Calu3 (cell line): ENCODE results near the gene EWSR1. TPM values are rescaled to one million over a fixed set of nuclear protein-coding genes. Genes with fewer than 3 reads are reported as not detected.

Experiments used
- BruUV-seq: library from RNA; stranded (reverse); fragments of 400-500 nt; replicated peaks from 2 replicates; lab custom pipeline; 2021; lab: Mats Ljungman, UMichigan
- CTCF ChIA-PET: fragments of 300-600 bp; sonication (Branson Sonifier 250); formaldehyde crosslinking; loops from one replicate; lab custom pipeline; 2022; ENCODE audit warnings: antibody characterized with exemption; lab: Charles Lee
- DNase-seq: peaks from one replicate; pipeline ENCODE4 v3.0.0; 2022
- H3K27ac Mint-ChIP-seq: one replicate; pipeline ENCODE4 v1.8.0; 2022; ENCODE audit warnings: mixed read lengths; ENCODE audit not compliant: unreplicated experiment
- H3K27me3 Mint-ChIP-seq: one replicate; pipeline ENCODE4 v1.8.0; 2022; ENCODE audit warnings: mixed read lengths; ENCODE audit not compliant: unreplicated experiment
- H3K36me3 Mint-ChIP-seq: one replicate; pipeline ENCODE4 v1.8.0; 2022; ENCODE audit warnings: mild to moderate bottlenecking, moderate library complexity, mixed read lengths; ENCODE audit not compliant: insufficient read depth, unreplicated experiment
- H3K4me1 Mint-ChIP-seq: one replicate; pipeline ENCODE4 v1.8.0; 2022; ENCODE audit warnings: mild to moderate bottlenecking, low read depth, mixed read lengths; ENCODE audit not compliant: unreplicated experiment
- H3K4me3 Mint-ChIP-seq: one replicate; pipeline ENCODE4 v1.8.0; 2022; ENCODE audit warnings: mild to moderate bottlenecking, low read depth, moderate library complexity, mixed read lengths; ENCODE audit not compliant: unreplicated experiment
- H3K9me3 Mint-ChIP-seq: one replicate; pipeline ENCODE4 v1.8.0; 2022; ENCODE audit warnings: low read depth, mixed read lengths; ENCODE audit not compliant: unreplicated experiment
- intact Hi-C: fragments of 100-400 bp; cut with micrococcal nuclease; formaldehyde crosslinking; loops from one replicate; pipeline ENCODE4 v1.10.0; 2022; ENCODE audit not compliant: unreplicated experiment
- total RNA-seq: library from RNA; stranded (reverse); gene quantifications from 2 replicates; pipeline ENCODE4 v1.2.3, GENCODE V29; 2022
- TF ChIP-seq, protein P1 (sequence below): fragments of 200-600 bp; IDR thresholded peaks from one replicate; pipeline ENCODE4 v1.8.0; 2022; ENCODE audit warnings: antibody characterized with exemption; ENCODE audit not compliant: unreplicated experiment

Gene EWSR1
- total RNA-seq, 1 experiment from 2014 or later: 374 TPM

DNA sequence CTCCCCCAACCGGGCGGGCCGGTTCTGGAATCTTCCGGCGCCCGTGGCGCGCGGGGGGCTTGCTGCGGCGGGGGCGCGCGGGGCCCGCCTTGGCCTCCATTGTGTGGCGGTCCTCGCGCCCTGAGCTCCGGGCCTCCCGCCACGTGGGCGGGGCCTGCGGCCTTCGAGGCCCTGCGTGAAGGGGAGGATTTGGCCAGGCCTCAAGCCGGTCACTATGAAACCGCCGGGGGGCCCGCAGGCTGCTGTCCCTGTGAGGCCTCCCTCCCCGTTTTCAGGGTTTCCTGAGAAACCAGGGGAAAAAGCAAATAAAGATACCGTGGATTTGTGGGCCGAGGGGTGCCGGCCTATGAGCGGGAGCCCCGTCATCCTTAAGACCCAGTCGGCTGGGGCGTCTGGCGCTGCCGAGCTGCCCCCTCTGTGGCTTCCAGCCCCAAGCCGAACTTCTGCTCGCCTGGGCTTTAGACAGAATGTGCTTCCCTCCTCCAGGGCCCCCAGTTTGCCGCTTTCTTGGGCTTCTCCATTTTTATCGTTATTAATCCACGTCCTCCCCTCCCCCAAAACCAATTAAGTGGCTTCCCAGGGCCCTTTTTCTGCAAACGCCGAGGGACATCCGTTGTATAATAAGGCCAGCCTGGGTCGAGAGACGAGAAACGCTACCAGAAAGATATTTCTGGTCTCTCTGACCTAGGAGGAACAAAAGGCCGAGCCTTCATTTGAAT is 602 bp downstream of the EWSR1 start:
- DNase-seq: peak; percentile 36
- Mint-ChIP-seq H3K27ac (peak overlapping the region; percentile 100), H3K4me3 (peak overlapping the region; percentile 94), H3K4me1 (peaks cover 41% of the 10 kb centered on the region), H3K9me3 (no peaks in the 10 kb centered on the region), H3K27me3 (no peaks in the 10 kb centered on the region), H3K36me3 (peaks cover 78% of the 10 kb centered on the region)
- CTCF ChIA-PET: no interaction called here
- TF ChIP-seq, protein P1, sequence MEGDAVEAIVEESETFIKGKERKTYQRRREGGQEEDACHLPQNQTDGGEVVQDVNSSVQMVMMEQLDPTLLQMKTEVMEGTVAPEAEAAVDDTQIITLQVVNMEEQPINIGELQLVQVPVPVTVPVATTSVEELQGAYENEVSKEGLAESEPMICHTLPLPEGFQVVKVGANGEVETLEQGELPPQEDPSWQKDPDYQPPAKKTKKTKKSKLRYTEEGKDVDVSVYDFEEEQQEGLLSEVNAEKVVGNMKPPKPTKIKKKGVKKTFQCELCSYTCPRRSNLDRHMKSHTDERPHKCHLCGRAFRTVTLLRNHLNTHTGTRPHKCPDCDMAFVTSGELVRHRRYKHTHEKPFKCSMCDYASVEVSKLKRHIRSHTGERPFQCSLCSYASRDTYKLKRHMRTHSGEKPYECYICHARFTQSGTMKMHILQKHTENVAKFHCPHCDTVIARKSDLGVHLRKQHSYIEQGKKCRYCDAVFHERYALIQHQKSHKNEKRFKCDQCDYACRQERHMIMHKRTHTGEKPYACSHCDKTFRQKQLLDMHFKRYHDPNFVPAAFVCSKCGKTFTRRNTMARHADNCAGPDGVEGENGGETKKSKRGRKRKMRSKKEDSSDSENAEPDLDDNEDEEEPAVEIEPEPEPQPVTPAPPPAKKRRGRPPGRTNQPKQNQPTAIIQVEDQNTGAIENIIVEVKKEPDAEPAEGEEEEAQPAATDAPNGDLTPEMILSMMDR: no peak
- intact Hi-C loops: no loop called here
- BruUV-seq: no TSS peak

DNA sequence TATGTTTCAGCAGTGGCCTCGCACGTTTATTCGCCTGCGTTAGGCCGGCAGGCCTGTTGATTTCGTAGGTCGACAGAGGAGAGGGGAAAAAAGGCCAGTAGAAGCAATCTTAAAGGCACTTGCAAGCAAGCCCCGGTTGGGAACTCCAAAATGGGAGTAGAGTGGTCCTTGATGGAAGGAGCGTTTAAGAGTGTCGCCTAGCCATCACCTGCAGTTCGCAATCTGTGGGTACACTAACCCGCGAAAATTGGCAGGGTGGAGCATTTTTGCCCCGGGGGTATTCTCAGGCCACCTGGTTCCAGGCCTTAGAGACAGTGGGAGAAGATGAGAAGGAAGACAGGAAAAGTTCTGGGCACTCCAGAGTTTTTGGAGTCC is 1.1 kb downstream of the EWSR1 start:
- H3K9me3 Mint-ChIP-seq: no peaks in the 10 kb centered on the region
- intact Hi-C loops: no loop called here
- H3K27ac Mint-ChIP-seq: peak overlapping the region; percentile 100
- no peak for DNase-seq
- no peaks in the 10 kb centered on the region for H3K27me3 Mint-ChIP-seq
- peaks cover 84% of the 10 kb centered on the region for H3K36me3 Mint-ChIP-seq
- TF ChIP-seq, protein P1: no peak
- peaks cover 44% of the 10 kb centered on the region for H3K4me1 Mint-ChIP-seq
- H3K4me3 Mint-ChIP-seq: peak overlapping the region; percentile 94
- CTCF ChIA-PET: no interaction called here
- TSS peak; percentile 34 for BruUV-seq

DNA sequence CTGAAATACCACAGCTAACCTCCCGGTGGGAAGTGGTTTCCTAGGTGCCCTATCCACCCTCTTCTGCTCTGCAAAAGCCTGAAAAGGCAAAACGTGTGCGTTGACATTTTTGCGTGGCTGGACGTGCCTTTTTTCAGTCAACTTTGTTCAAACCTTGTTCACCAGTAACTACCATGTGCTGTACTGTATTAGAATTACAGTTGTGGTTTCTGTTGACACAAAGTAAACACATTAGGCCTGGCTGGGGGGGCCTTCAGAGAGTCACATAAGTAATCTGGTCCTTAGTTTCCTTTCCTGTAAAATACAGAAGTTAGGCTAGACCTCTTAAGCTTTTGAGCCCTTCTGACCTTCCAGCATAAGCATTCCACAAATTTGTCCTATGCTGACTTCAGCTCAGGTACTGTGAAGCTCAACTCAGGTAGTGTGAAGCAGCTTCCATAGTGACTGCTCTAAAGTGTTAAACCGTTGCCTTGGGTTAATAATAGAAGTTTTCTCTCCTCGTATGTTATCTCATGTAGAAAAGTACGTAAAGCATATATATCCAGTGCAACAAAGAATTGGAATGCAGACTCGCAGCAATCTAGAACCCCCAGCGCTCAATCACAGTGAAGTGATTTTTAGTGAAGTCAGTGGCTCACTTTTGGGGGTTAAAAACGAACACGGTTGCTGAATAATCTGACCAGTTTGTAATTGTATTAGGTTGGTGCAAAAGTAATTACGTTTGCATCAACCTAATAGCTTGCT is 1.8 kb downstream of the EWSR1 start:
- intact Hi-C loops: no loop called here
- Mint-ChIP-seq H3K36me3 (peaks cover 86% of the 10 kb centered on the region), H3K27me3 (no peaks in the 10 kb centered on the region), H3K4me3 (peak overlapping the region; percentile 94), H3K9me3 (no peaks in the 10 kb centered on the region), H3K27ac (peak overlapping the region; percentile 100), H3K4me1 (peaks cover 51% of the 10 kb centered on the region)
- TF ChIP-seq, protein P1: no peak
- no peak for DNase-seq
- CTCF ChIA-PET: no interaction called here
- no TSS peak for BruUV-seq

DNA sequence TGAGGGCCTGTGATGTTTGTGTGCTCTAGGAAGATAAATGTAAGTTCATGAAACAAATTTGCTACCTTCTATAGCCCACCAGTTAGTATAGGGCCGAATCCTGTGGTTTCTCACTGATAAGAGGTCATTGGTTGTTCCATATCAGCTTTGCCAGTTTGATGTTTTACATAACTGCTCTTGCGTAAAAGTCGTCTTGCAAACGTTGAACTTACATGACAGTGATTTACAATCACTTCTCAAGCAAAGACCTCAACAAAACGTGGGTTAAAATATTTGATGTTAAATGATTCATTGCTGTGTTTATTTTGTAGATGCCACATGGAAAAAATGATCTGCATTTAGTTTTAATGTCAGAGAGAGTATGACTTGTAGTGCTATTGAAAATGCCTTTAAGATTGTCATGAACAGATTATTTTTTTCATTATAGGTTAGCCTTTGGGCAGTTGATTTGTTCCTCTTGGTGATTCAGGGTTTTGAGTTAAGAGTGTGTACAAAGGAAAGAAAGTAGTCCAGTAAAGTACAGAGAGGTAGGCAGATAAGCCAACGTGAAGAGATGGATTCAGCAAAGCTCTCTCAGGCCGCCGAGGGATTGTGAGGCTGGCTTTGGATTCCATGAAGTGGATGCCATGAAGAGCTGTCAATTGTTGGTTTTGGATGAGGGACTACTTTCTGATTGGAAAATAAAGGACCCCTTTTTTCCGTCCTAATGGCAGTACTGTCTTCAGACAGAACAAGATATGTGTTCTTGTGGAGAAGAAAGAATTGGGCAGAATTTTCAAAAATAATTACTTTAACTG is 2.6 kb downstream of the EWSR1 start:
- Mint-ChIP-seq H3K27me3 (no peaks in the 10 kb centered on the region), H3K4me3 (peak overlapping the region; percentile 94)

More for the DNA sequence above, 2.6 kb downstream of the EWSR1 start:
- Mint-ChIP-seq H3K27ac (peak overlapping the region; percentile 100), H3K4me1 (peaks cover 58% of the 10 kb centered on the region), H3K36me3 (peaks cover 93% of the 10 kb centered on the region), H3K9me3 (no peaks in the 10 kb centered on the region)
- CTCF ChIA-PET: no interaction called here
- BruUV-seq: no TSS peak
- DNase-seq: no peak
- intact Hi-C loops: no loop called here
- TF ChIP-seq, protein P1: no peak
